GM12878 (cell line): ENCODE data around the gene MTM1. TPM values are rescaled to one million over a fixed set of nuclear protein-coding genes. Genes with fewer than 3 reads are reported as not detected.
A peak's percentile ranks its signal among the peaks of the same experiment; 100 is the strongest.

ENCODE experiments used
- ASH2L ChIP-seq: fragments of 300-600, 200-600 bp; sonication (generic); IDR thresholded peaks from 2 replicates; pipeline ENCODE4 v1.6.1; 2017; ENCODE audit warnings: low read depth, mild to moderate bottlenecking, borderline replicate concordance
- BACH1 ChIP-seq: fragments of 450-650 bp; IDR thresholded peaks from 2 replicates; pipeline ENCODE4 v1.6.1; 2017; ENCODE audit warnings: mild to moderate bottlenecking, borderline replicate concordance
- CBX5 ChIP-seq: sonication (generic); IDR thresholded peaks from 2 replicates; pipeline ENCODE4 v1.6.1; 2016; ENCODE audit warnings: low read depth, moderate library complexity, mild to moderate bottlenecking, inconsistent platforms
- CEBPZ ChIP-seq: fragments of 150-350 bp; IDR thresholded peaks from 2 replicates; pipeline ENCODE4 v1.6.1; 2016; ENCODE audit warnings: low read depth, low read length
- CHD1 ChIP-seq: IDR thresholded peaks from 2 replicates; pipeline ENCODE4 v1.6.1; 2012; ENCODE audit warnings: low read depth, low read length, improper control_type of control experiment
- E4F1 ChIP-seq: fragments of 450-650 bp; IDR thresholded peaks from 2 replicates; pipeline ENCODE4 v1.6.1; 2018; ENCODE audit warnings: borderline replicate concordance, mild to moderate bottlenecking; ENCODE audit not compliant: partially characterized antibody
- FOXM1 ChIP-seq: IDR thresholded peaks from 2 replicates; pipeline ENCODE4 v1.6.1; 2012; ENCODE audit warnings: low read depth, mild to moderate bottlenecking, inconsistent platforms, low read length, moderate library complexity
- HSF1 ChIP-seq: fragments of 150-350 bp; IDR thresholded peaks from 2 replicates; pipeline ENCODE4 v1.6.1; 2014; ENCODE audit warnings: mild to moderate bottlenecking, low read depth, low read length
- IKZF1 ChIP-seq: fragments of 450-650 bp; conservative IDR thresholded peaks from 2 replicates; pipeline ENCODE4 v1.6.1; 2017; ENCODE audit warnings: antibody characterized with exemption, mild to moderate bottlenecking
- NR2C1 ChIP-seq: fragments of 450-650 bp; IDR thresholded peaks from 2 replicates; pipeline ENCODE4 v1.6.1; 2017; ENCODE audit warnings: antibody characterized with exemption, mild to moderate bottlenecking, moderate library complexity
- RCOR1 ChIP-seq: conservative IDR thresholded peaks from 2 replicates; pipeline ENCODE4 v1.6.1; 2012; ENCODE audit warnings: low read depth, low read length, improper control_type of control experiment
- REST ChIP-seq: IDR thresholded peaks from 2 replicates; pipeline ENCODE4 v1.6.1; 2012; ENCODE audit warnings: mild to moderate bottlenecking, low read depth, low read length
- RUNX3 ChIP-seq: IDR thresholded peaks from 2 replicates; pipeline ENCODE4 v1.6.1; 2012; ENCODE audit warnings: low read length, inconsistent platforms
- SREBF2 ChIP-seq: IDR thresholded peaks from 2 replicates; pipeline ENCODE4 v1.6.1; 2012; ENCODE audit warnings: mild to moderate bottlenecking, low read length
- STAT1 ChIP-seq: fragments of 450-650 bp; conservative IDR thresholded peaks from 2 replicates; pipeline ENCODE4 v1.6.1; 2014; ENCODE audit warnings: antibody characterized with exemption, mild to moderate bottlenecking
- TCF7 ChIP-seq: IDR thresholded peaks from 2 replicates; pipeline ENCODE4 v1.6.1; 2014; ENCODE audit warnings: antibody characterized with exemption, borderline replicate concordance
- ZNF24 ChIP-seq: fragments of 450-650 bp; IDR thresholded peaks from 2 replicates; pipeline ENCODE4 v1.6.1; 2017; ENCODE audit warnings: antibody characterized with exemption, mild to moderate bottlenecking
- polyA plus RNA-seq, 11 experiments: library from polyadenylated mRNA; depleted of rRNA in 4 of 11; unstranded in 6 of 11; stranded (reverse) in 5 of 11; fragments of >200 nt; fragmentation: Nextera tagmentation in 4 of 11; fragmentation: Illumina TruSeq in 1 of 11; extraction: Ambion mirVana in 4 of 11; extraction: Trizol in 1 of 11; gene quantifications; 1 replicate in 1 of 11; 2 replicates in 10 of 11; pipeline versions ENCODE4 v1.2.1 to v1.2.3, GENCODE V29; 2011 to 2016; ENCODE audit warnings: inconsistent platforms in 2 of 11, missing spikeins in 2 of 11, low read depth in 1 of 11
- total RNA-seq, 4 experiments: library from RNA; depleted of rRNA in 3 of 4; stranded (reverse); fragments of >200 nt in 3 of 4; fragmentation: Illumina TruSeq in 1 of 4; extraction: Trizol in 1 of 4; gene quantifications; 2 replicates each; pipeline versions ENCODE4 v1.2.1 to v1.2.3, GENCODE V29; 2013 to 2021

Gene MTM1
- total and polyA plus RNA-seq, 10 of the 15 experiments (the other 5 are each of a cell fraction or from before 2014, with no cell fraction given): 3.9 to 13.3 (median 8.4) TPM

GRCh38 chrX:150693725-150694574, 125.5 kb downstream of the MTM1 start (continued):
- TF ChIP-seq REST: no peak
- no peak for TF ChIP-seq CBX5
- no peak for TF ChIP-seq E4F1
- TF ChIP-seq TCF7: no peak
- TF ChIP-seq RUNX3: peak; percentile 85
- peak; percentile 47; the same call in 1 of the 2 replicates for TF ChIP-seq NR2C1
- no peak for TF ChIP-seq ZNF24
- TF ChIP-seq STAT1: no peak
- no peak for TF ChIP-seq ASH2L
- no peak for TF ChIP-seq RCOR1
- TF ChIP-seq HSF1: no peak
- TF ChIP-seq CHD1: no peak
- TF ChIP-seq FOXM1: no peak; the same call in 1 of the 2 replicates
- no peak for TF ChIP-seq BACH1
- TF ChIP-seq CEBPZ: no peak
- TF ChIP-seq IKZF1: peak; percentile 58
- no peak for TF ChIP-seq SREBF2
